ENCODE measurements around the gene AMMECR1L. TPM values are rescaled to one million over a fixed set of nuclear protein-coding genes. Genes with fewer than 3 reads are reported as not detected.

The AMMECR1L gene
- total RNA-seq, 1 experiment from 2014 or later = 19.1 TPM

- no peak overlapping the region for H3K27ac ChIP-seq (ENCODE audit: low read depth, low read length)
- DNase-seq (ENCODE audit: low read depth, low spot score) (no peak), ATAC-seq (no peak)
- TF ChIP-seq SP1 (IDR thresholded peaks at IDR 0.05; ENCODE audit: low read depth) (no peak), YY1 (IDR thresholded peaks at IDR 0.05; ENCODE audit: extremely low read depth, insufficient replicate concordance, low read depth, low read length) (no peak), SRF (IDR thresholded peaks at IDR 0.05; ENCODE audit: low read depth) (no peak), SIN3A (IDR thresholded peaks at IDR 0.05; ENCODE audit: low read depth) (no peak), EZH2 (IDR thresholded peaks at IDR 0.05) (no peak), ZNF274 (IDR thresholded peaks at IDR 0.05; ENCODE audit: low read depth, low read length) (no peak), ZFX (IDR thresholded peaks at IDR 0.05) (no peak), JUND (IDR thresholded peaks at IDR 0.05) (no peak), EZH2phosphoT487 (IDR thresholded peaks at IDR 0.05; ENCODE audit: borderline replicate concordance) (no peak), ELF1 (IDR thresholded peaks at IDR 0.05; ENCODE audit: borderline replicate concordance, low read depth) (no peak)
- TF ChIP-seq, protein P1, sequence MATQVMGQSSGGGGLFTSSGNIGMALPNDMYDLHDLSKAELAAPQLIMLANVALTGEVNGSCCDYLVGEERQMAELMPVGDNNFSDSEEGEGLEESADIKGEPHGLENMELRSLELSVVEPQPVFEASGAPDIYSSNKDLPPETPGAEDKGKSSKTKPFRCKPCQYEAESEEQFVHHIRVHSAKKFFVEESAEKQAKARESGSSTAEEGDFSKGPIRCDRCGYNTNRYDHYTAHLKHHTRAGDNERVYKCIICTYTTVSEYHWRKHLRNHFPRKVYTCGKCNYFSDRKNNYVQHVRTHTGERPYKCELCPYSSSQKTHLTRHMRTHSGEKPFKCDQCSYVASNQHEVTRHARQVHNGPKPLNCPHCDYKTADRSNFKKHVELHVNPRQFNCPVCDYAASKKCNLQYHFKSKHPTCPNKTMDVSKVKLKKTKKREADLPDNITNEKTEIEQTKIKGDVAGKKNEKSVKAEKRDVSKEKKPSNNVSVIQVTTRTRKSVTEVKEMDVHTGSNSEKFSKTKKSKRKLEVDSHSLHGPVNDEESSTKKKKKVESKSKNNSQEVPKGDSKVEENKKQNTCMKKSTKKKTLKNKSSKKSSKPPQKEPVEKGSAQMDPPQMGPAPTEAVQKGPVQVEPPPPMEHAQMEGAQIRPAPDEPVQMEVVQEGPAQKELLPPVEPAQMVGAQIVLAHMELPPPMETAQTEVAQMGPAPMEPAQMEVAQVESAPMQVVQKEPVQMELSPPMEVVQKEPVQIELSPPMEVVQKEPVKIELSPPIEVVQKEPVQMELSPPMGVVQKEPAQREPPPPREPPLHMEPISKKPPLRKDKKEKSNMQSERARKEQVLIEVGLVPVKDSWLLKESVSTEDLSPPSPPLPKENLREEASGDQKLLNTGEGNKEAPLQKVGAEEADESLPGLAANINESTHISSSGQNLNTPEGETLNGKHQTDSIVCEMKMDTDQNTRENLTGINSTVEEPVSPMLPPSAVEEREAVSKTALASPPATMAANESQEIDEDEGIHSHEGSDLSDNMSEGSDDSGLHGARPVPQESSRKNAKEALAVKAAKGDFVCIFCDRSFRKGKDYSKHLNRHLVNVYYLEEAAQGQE (IDR thresholded peaks at IDR 0.05; ENCODE audit: low read depth) = no peak
- no peak overlapping the region for H3K4me3 ChIP-seq (replicated peaks in 1 of 2; ENCODE audit: low read depth in 1 of 2, low read length in 2 of 2)
- H3K9ac ChIP-seq (ENCODE audit: low read length) = no peak overlapping the region
- no peaks in the 10 kb centered on the region for H3K27me3 ChIP-seq (ENCODE audit: insufficient read depth, low read length)
- ChIA-PET CTCF (no interaction called here), POLR2A (no interaction called here), RAD21 (ENCODE audit: low non-redundant PET in 1 of 2, low total read pairs in 2 of 2, uncharacterized antibody in 2 of 2, unreplicated experiment in 2 of 2) (no interaction called here)
- H4K20me1 ChIP-seq (ENCODE audit: insufficient read depth) = no peaks in the 10 kb centered on the region
- BruUV-seq (replicated peaks) = no TSS peak
- H3K4me2 ChIP-seq (ENCODE audit: low read length) = no peak overlapping the region
- peaks cover 22 to 31% of the 10 kb centered on the region in 2 experiments for H3K36me3 ChIP-seq (ENCODE audit: control insufficient read depth in 1 of 2, insufficient read depth in 2 of 2, low read length in 2 of 2)
- H3K9me2 ChIP-seq (ENCODE audit: insufficient read depth) = no peaks in the 10 kb centered on the region
- H3K9me3 ChIP-seq (ENCODE audit: control insufficient read depth in 1 of 2, insufficient read depth in 1 of 2, low read depth in 1 of 2, low read length in 2 of 2) = no peaks in the 10 kb centered on the region
- intact Hi-C loops (cut with micrococcal nuclease) = no loop called here
- H3K79me2 ChIP-seq (ENCODE audit: insufficient read depth, low read length) = peaks cover 36% of the 10 kb centered on the region
- no peak overlapping the region for H2AFZ ChIP-seq (ENCODE audit: low read depth, low read length, poor library complexity, severe bottlenecking)
- no peaks in the 10 kb centered on the region for H3K4me1 ChIP-seq (ENCODE audit: control insufficient read depth in 1 of 2, insufficient read depth in 2 of 2, low read length in 2 of 2)
Observed at GRCh38 chr2:127865926-127866325, 19.8 kb downstream of the AMMECR1L start.

Measured in HCT116 (cell line).